Skeletal muscle cell (primary cell): ENCODE data around the gene SERTAD3.
"Not testable (repeated sequence)": the region's sequence is repeated elsewhere in the genome, so short reads cannot be mapped to it uniquely, and the experiment has no call there.

Experiments
- DNase-seq: peaks from one replicate; pipeline ENCODE4 v3.0.0-alpha.2; 2010; ENCODE audit warnings: low read depth
- H3K4me3 ChIP-seq: 2 replicates; pipeline ENCODE4 v1.5.1; 2011; ENCODE audit warnings: low read depth, mild to moderate bottlenecking, control low read depth, low read length, moderate library complexity

SERTAD3 gene

GRCh38 chr19:40414542-40415535 lies 29.3 kb downstream of the SERTAD3 start:
- no peak overlapping the region for H3K4me3 ChIP-seq
- no peak for DNase-seq

- H3K4me3 ChIP-seq = no peak within 1 kb of the TSS
- no peak for DNase-seq
These were observed 30.8 kb downstream of the SERTAD3 start, which contains the start of gene PRX for GRCh38 chr19:40413291-40413845. PRX (minus strand) TSS chr19:40413378; CDS start chr19:40407932, 5,446 bp downstream.

- no peak overlapping the region for H3K4me3 ChIP-seq
- no peak for DNase-seq
These were observed 31.3 kb downstream of the SERTAD3 start for GRCh38 chr19:40412866-40413265.

GRCh38 chr19:40411958-40412499 lies 32.1 kb downstream of the SERTAD3 start:
- no peak overlapping the region for H3K4me3 ChIP-seq
- no peak for DNase-seq

- no peak overlapping the region for H3K4me3 ChIP-seq
- DNase-seq = no peak
These were observed 32.9 kb downstream of the SERTAD3 start for GRCh38 chr19:40411125-40411842.

- no peak for DNase-seq
- H3K4me3 ChIP-seq = no peak overlapping the region
These were observed 34.1 kb downstream of the SERTAD3 start for GRCh38 chr19:40410030-40410389.

- H3K4me3 ChIP-seq, DNase-seq: not testable (repeated sequence)
These were observed 35.6 kb downstream of the SERTAD3 start for GRCh38 chr19:40408598-40408925.

- no peak for DNase-seq
- H3K4me3 ChIP-seq = no peak overlapping the region
These were observed 36.2 kb downstream of the SERTAD3 start for GRCh38 chr19:40407714-40408597.

GRCh38 chr19:40403262-40403984 lies 40.7 kb downstream of the SERTAD3 start:
- peak; percentile 64 for DNase-seq
- peak overlapping the region; percentile 60 for H3K4me3 ChIP-seq

GRCh38 chr19:40400559-40400958 lies 43.6 kb downstream of the SERTAD3 start:
- H3K4me3 ChIP-seq = no peak overlapping the region
- no peak for DNase-seq

- H3K4me3 ChIP-seq = no peak overlapping the region
- no peak for DNase-seq
These were observed 45.6 kb downstream of the SERTAD3 start for GRCh38 chr19:40398417-40399131.

- no peak for DNase-seq
- H3K4me3 ChIP-seq = no peak overlapping the region
These were observed 46.6 kb downstream of the SERTAD3 start for GRCh38 chr19:40397568-40397906.

- no peak overlapping the region for H3K4me3 ChIP-seq
- DNase-seq = no peak
These were observed 47.1 kb downstream of the SERTAD3 start for GRCh38 chr19:40396886-40397567.

GRCh38 chr19:40395956-40396355 lies 48.2 kb downstream of the SERTAD3 start:
- H3K4me3 ChIP-seq = no peak overlapping the region
- DNase-seq = no peak

GRCh38 chr19:40394816-40395210 lies 49.3 kb downstream of the SERTAD3 start:
- no peak for DNase-seq
- H3K4me3 ChIP-seq = no peak overlapping the region

GRCh38 chr19:40393894-40394815 lies 50.0 kb downstream of the SERTAD3 start:
- no peak overlapping the region for H3K4me3 ChIP-seq
- no peak for DNase-seq
